ENCODE results near the gene ATP8B1.
"Not testable (repeated sequence)": the region's sequence is repeated elsewhere in the genome, so short reads cannot be mapped to it uniquely, and the experiment has no call there.

The ATP8B1 gene

DNA sequence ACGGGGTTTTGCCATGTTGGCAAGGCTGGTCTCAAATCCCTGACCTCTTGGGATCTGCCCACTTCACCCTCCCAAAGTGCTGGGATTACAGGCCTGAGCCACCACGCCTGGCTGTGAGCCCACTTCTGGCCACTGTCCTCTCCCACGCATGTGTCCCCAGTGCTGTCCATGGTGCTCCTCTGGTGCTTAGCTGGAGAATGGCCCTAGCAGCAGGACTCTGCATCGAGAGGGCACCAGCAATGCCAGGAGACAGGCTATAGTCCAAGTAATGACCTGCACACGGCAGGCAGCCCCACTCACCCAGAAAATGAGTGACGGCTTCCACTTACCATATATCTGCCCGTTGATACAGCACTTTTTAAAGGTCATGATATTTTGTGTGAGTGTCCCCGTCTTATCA, 115.1 kb downstream of the ATP8B1 start:
- no peak for DNase-seq (ENCODE audit: low read depth, low spot score)
- H3K27ac ChIP-seq, result no peak overlapping the region

DNA sequence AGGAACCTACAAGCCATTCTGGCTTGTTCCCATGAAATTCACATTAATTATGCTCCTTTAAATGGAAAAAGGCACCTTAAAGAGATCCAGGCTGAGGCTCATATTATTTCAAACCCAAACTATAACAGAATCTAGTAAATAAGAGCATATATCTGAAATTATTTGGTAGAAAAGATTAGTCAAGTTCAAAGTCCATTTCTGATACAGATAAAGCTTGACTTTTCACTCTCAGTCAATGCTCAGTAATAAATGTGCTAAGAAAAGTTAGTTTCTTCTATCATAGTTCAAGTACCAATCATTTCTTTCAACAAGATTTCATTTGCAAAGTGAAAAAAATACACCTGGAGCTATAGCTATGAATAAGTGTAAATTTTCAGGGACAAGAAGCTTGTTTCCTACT, 119.6 kb downstream of the ATP8B1 start:
- no peak for DNase-seq (ENCODE audit: low read depth, low spot score)
- no peak overlapping the region for H3K27ac ChIP-seq

DNA sequence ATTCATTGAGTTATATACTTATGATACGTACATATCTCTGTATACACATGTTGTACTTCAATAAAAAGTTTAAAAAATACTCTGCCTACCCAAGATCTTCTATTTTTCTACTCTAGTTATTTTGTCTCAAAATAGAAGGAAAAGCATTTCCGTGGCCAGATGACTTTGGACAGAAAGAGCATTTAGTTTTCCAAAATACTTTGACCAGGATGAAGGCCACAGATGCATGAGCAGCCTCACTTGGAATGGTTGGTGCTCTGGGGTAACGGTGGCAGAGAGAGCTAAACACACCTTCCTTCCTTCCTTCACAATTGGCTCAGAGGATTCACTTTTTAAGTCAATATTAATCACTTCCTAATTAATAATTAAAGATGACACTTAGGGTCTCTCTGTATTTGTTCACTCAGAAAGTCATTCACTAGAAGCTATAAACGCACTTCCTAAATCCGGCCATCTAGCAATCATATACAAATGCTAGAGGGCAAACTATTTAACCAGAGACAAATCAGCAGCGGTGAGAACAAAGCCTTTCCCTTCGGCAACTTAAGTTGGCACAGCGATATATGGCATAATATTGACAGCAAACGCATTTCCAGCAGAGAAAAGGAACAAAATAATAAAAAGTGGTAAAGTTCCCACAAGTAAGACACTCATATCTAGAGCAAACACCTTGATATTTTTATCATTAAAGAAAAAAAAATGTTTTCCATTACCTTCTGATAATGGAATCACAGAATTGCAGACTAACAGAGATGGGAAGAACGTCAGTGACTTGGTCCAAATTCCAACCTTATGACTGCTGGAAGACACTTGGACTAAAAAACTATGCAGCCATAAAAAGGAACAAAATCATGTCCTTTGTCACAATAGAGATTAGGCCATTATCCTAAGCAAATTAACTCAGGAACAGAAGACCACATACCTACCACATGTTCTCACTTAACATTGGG, 125.6 kb downstream of the ATP8B1 start:
- DNase-seq (ENCODE audit: low read depth, low spot score), result no peak
- no peak overlapping the region for H3K27ac ChIP-seq

DNA sequence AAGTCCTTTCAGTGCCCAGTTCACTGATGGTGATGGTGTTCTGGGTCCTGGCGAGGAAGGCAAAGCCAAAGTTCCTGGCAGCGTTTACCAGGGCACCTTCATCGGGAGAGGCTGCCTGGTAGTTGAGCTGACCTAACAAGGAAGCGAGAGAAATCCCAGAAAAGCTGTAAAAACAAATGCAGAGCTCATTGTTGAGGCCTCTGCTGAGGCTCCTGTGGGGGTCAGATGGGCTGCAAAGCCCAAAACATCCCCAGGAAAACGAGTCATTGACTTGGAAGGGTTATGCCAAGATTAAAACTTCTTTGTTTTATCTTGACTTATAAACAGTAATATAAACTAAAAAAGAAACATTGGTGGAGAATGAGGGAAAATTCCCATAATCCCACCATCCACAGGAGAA, 128.2 kb downstream of the ATP8B1 start:
- no peak overlapping the region for H3K27ac ChIP-seq
- DNase-seq (ENCODE audit: low read depth, low spot score), result no peak

DNA sequence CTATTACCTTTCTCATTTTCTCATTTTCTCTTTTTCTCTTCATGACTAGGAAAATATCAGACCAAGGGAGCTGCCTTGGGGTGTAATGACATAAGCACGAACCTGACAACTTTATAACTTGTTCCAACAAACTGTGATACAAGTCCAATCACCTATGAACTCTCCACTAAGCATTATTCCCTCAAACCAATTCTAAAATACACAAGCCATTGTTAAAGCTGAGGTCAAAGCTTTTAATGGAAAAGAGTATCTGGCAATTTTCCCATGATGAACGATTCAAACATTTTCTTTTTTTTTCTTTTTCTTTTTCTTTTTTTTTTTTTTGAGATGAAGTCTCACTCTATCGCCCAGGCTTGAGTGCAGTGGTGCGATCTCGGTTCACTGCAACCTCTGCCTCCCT, 133.1 kb downstream of the ATP8B1 start:
- no peak overlapping the region for H3K27ac ChIP-seq
- no peak for DNase-seq (ENCODE audit: low read depth, low spot score)

DNA sequence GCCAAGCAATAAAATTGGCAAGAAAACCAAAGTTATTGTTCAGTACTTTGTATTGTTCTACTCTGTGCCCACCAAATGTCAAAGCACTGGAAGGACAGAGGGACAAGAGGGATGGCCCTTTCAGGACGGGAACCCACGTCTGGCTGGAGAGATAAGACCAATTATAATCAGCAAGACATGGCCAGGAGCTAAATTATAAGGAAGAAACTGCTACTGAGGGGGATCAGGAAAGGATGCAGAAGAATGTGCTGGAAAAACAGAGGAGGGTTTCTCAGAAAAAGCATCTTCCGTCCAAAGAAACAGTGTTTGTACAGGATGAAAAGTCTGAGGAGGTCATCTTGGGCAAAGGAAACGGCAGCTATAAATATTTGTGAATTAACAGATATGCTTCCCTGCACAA, 135.1 kb downstream of the ATP8B1 start:
- no peak for DNase-seq (ENCODE audit: low read depth, low spot score)
- no peak overlapping the region for H3K27ac ChIP-seq

DNA sequence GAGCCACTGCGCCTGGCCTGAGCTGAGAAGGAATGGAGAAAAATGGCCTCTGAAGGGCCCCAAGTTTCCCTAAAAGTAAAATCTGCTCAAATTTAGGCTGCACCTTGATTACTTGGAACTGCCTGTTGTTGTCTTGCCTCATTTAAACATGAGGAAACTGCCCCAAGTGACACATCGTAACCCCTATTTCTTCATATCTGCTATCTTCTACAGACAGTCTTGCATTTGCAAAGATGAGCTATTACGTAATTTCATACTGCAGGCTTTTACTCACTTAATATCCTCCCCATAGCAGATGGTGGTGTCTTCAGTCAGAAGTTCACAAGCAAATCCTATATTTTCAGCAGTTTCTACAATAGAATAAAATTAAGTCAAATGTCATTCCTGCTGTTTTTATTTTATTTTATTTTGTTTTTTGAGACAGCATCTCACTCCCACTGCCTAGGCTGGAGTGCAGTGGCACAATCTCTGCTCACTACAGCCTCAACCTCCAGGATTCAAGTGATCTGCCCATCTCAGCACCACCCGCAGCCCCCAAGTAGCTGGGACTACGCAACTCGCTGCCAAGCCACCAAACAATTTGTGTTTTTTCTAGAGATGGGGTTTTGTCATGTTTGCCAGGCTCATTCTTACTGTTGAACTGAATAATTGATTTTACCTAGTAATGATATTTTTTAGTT, 136.2 kb downstream of the ATP8B1 start:
- DNase-seq (ENCODE audit: low read depth, low spot score), result no peak

DNA sequence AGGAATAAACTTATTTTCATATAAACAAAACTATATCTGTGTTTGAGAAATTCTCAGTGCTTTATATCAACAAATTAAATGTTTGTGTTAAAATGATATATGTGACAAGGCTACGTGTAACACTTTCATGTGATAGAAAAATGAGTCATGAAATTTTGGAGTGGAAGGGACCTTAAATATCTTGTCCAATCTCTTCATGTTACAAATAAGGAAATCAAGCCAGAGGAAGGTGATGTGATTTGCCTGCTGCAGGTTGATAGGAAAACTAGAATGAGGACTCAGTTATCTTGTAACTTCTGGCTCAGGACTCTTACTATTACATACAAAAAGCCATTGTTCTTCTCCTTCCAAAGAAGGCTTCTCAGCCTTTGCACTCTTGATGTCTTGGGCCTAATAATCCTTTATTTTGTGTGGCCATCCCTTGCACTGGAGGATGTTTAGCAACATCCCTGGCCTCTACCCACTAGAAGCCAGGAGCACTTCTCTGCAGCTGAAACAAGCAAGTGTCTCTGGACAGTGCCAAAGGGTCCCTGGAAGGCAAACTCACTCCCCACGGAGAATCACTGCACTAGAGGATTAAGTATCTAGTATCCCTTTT, 138.4 kb downstream of the ATP8B1 start:
- H3K27ac ChIP-seq, result no peak overlapping the region
- no peak for DNase-seq (ENCODE audit: low read depth, low spot score)

More for the DNA sequence above, 136.2 kb downstream of the ATP8B1 start:
- H3K27ac ChIP-seq, result no peak overlapping the region

DNA sequence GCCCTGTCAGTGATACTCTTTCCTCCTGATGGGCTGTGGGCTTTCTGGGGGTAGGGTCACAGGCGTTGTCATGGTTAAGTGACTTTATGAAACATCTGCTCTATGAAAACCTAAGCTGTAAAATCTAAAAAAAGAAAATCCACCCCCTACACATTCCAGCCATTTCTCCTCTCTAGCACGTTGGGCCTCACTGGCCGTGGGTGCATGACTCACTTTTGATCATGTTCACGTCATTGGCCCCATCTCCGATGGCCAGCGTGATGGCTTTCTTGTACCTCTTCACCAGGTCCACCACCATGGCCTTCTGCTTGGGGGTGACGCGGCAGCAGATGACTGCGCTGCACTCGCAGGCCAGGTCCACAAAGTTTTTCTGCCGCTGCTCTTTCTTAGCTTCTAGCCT, 142.2 kb downstream of the ATP8B1 start:
- no peak for DNase-seq (ENCODE audit: low read depth, low spot score)
- no peak overlapping the region for H3K27ac ChIP-seq

DNA sequence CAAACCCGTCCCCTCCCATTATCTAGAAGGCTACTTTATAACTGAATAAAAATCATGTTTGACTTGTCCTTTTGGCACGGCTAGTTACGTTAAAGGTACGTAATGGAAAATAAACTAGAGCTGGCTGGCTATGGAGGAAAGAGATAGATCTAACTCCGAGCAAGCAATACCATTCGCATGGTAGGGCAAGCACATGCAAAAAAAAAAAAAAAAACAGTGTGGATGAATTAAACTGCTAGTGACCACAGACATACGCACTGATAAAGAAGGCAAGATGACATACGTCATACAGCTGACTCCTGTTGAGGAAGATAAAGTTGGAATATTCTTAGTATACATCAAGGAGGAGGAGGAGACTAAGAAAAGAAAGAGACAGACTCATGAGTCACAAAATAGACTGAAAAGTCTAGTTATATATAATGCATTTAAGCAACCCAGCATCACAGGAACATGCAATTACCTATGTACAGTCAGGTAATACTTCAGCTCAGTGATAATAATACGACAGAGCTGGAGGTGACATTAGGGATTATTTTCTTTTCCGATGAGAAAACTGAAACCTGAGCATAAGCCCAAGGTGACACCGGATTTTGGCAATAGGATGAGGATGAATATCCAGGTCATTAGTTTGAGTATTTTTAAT, 143.5 kb downstream of the ATP8B1 start:
- H3K27ac ChIP-seq, result no peak overlapping the region
- DNase-seq (ENCODE audit: low read depth, low spot score), result no peak

DNA sequence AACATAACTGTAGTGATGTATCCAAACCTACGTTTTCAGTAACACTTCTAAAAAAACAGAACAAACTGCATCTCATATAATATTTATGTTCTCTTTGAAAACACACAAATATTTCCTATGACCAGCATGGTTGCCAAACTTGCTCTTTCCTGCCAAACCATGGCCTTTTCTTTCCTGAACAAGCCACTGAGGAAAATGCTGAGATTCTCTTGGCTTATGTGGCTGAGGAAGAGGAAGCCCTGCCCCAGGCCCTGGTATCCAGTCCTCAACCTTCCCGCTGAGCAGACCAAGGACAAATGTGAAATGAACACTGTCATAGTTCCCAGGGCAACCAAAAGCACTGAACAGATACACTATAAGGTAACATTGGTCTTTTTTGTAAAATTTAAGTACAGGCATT, 145.6 kb downstream of the ATP8B1 start:
- DNase-seq (ENCODE audit: low read depth, low spot score), result no peak
- H3K27ac ChIP-seq, result no peak overlapping the region

DNA sequence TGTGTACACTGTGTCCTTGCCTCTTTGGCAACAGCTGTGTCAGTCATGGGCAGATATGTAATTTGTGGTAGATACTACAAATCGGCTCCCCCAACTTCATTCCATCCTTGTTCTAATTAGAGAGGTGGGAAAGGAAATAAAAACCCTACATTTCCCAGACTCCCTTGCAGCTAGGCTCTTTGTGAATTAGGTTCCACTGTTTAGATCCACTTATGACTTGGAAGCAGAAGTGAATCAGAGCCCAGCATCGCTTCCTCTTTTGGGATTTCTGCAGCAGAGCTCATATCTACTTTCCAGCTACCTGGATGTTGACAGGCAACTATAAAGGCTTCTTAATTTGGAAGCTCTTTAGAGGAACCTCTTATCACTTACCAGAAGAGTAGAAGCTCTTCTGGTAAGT, 147.4 kb downstream of the ATP8B1 start:
- H3K27ac ChIP-seq, result no peak overlapping the region
- DNase-seq (ENCODE audit: low read depth, low spot score), result no peak

DNA sequence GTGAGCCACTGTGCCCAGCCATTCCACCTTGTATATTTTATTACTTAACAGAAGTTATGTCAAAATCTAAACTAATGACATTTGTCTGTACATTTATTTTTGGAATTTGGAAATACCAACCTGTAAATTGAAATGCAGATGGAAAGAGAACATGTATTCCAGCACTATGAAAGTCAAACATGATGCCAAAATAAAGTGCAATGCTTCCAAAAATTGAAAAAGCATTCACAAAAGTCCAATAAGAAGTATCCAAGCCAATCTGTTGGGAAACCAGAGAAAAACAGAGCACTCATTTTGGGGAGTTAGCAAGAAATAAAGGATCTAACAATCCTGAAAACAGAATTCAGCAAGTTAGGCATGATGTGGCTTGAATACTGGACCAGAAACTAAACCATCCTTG, 151.2 kb downstream of the ATP8B1 start:
- DNase-seq (ENCODE audit: low read depth, low spot score), result no peak
- H3K27ac ChIP-seq, result no peak overlapping the region

DNA sequence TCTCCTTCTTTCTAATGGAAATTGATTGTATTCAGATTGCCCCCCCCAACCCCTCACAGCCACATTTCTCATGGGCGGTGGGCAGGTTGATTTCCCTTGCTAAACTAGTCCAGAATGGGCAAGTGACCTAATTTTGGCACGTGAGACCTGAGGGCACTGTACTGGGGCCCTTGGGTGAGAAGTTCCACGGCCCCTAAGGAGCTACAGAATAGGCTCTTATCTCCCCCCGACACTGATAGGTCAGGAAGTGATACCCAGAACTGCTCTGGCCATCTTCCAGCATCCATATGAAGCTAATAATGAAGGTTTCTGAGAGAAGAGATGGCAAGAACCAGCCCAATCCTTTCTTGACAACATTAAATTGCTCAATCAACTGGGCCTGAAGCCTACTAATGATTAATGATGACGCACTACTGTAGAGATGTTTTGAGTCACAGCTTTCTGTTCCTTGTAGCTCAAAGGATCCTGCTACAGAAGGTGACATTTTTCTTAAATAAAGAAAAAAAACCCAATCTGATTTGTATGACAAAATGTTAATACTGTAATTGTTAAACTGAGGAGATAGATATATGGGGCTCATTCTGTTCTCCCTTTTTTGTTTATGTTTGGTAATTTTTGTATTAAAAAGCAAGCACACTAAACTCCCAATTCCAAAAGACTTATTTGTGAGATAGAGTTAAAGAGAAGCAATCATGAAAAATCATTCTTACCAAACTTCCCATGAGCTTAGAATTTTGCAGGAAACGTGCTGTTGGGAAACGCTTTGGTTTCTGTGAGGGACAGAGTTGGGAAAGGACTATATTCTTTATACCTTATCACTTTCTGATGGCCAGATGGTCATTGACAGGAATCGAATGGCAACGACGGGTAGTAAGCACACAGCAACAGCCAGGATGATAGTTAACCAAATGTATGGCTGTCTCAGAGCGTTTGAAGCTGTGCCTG, 153.3 kb downstream of the ATP8B1 start:
- H3K27ac ChIP-seq, result peak overlapping the region; percentile 5
- peak; percentile 41 for DNase-seq (ENCODE audit: low read depth, low spot score)

DNA sequence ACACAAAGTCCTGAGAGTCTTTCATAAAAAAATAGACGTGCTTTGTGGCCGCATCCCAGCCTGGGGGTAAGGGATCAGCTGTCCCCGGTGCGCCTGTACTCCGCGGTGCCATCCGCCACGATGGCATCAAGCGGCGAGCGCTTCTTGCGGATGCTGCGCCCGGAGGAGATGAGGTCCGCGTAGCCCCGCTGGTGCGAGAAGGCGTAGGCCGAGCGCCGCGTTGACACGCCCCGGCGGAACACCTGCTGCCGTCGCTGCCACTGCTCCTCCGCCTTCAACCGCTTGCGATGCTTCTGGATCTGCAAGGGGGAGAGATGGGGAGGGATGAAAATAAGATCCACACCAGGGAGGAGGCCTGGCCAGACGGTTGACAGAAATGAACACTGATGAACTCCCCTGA, 154.7 kb downstream of the ATP8B1 start:
- H3K27ac ChIP-seq, result no peak overlapping the region
- DNase-seq (ENCODE audit: low read depth, low spot score), result no peak

DNA sequence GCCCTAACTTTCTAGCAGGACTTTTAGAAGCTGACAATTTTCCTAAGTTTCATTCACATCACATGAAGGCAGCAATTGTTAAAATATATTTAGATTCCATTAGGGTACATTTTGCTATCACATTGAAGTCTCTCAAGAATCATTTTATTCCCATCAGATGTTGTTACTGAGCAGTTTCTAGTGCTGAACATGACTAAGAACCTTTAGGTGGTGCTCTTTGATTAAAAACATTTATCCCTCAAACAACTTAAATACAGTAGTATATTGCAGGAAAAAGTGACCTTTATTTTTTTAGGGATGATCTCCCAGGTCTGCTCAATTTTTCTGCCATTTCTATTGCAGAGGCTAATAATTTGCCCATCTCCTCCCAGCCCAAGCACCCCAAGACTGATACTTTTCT, 158.6 kb downstream of the ATP8B1 start:
- DNase-seq (ENCODE audit: low read depth, low spot score), result no peak
- no peak overlapping the region for H3K27ac ChIP-seq

DNA sequence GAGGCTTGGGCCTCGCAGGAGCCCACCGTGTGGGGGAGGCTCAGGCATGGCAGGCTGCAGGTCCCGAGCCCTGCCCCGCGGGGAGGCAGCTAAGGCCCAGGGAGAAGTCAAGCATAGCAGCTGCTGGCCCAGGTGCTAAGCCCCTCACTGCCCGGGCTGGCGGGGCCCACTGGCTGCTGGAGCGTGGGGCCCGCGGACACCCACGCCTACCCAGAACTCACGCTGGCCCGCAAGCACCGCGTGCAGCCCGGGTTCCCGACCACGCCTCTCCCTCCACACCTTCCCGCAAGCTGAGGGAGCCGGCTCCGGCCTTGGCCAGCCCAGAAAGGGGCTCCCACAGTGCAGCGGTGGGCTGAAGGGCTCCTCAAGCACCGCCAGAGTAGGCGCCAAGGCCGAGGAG, 159.4 kb downstream of the ATP8B1 start:
- not testable (repeated sequence) for H3K27ac ChIP-seq; DNase-seq (ENCODE audit: low read depth, low spot score)

DNA sequence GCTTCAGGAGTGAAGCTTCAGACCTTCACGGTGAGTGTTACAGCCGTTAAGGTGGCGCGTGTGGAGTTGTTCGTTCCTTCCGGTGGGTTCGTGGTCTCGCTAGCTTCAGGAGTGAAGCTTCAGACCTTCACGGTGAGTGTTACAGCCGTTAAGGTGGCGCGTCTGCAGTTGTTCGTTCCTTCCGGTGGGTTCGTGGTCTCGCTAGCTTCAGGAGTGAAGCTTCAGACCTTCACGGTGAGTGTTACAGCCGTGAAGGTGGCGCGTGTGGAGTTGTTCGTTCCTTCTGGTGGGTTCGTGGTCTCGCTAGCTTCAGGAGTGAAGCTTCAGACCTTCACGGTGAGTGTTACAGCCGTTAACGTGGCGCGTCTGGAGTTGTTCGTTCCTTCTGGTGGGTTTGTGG, 160.7 kb downstream of the ATP8B1 start:
- H3K27ac ChIP-seq; DNase-seq (ENCODE audit: low read depth, low spot score): not testable (repeated sequence)

DNA sequence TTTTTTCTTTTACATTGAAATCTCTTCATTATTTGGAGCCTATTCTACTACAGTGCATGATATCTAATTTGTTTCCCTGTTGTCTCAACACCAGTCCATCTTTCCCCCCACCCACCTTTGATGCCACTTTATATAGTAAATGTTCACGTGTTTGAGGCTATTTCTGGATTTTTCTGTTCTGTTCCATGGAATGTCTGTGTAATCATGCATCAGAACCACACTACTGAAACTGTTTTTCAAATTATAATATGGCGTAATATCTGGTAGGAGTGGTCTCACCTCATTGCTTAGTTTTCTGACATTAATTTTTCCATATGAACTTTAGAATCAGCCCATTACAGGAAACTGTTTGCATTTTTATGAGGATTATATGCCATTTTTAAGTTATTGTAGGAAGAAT, 162.4 kb downstream of the ATP8B1 start:
- no peak for DNase-seq (ENCODE audit: low read depth, low spot score)

DNA sequence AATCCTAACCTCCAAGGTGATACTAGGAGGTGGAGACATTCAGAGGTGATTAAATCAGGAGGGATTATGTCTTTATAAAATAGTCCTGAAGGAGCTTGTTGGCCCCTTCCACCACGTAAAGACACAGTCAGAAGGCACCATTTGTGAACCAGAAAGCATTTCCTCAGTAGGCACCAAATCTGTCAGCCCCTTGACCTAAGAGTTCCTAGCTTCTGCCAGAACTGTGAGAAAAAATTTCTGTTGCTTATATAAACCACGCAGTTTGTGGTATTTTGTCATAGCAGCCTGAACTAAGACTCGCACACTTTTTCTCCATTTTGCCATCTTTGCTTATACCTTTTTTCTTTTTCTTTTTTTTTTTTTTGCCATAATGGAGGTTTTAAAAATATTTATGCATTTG, 162.9 kb downstream of the ATP8B1 start:
- H3K27ac ChIP-seq, result no peak overlapping the region
- DNase-seq (ENCODE audit: low read depth, low spot score), result no peak

More for the DNA sequence above, 162.4 kb downstream of the ATP8B1 start:
- H3K27ac ChIP-seq, result no peak overlapping the region
